ENCODE data around the gene NMT1. TPM values are rescaled to one million over a fixed set of nuclear protein-coding genes. Genes with fewer than 3 reads are reported as not detected.

The NMT1 gene
- total and polyA plus RNA-seq, 2 of the 13 experiments (the other 11 are each of a cell fraction or from before 2014, with no cell fraction given) = 75.7 to 142 TPM

GRCh38 chr17:45052052-45052772 lies 8.9 kb upstream of the NMT1 start (continued):
- TF ChIP-seq GMEB1 (CRISPR knock-in tag; IDR thresholded peaks at IDR 0.05; ENCODE audit: borderline replicate concordance) (0 out of 2 replicates have a peak, but pooled peaks have one; percentile 43), KIAA2018 (CRISPR knock-in tag; IDR thresholded peaks at IDR 0.05; ENCODE audit: borderline replicate concordance) (no peak), SNAPC2 (CRISPR knock-in tag; IDR thresholded peaks at IDR 0.05) (no peak), ZNF589 (CRISPR knock-in tag; conservative IDR thresholded peaks at IDR 0.05) (no peak), ZSCAN5A (CRISPR knock-in tag; IDR thresholded peaks at IDR 0.05; ENCODE audit: borderline replicate concordance) (no peak; the same call in 1 of the 2 replicates), ZSCAN12 (CRISPR knock-in tag; IDR thresholded peaks at IDR 0.05) (no peak), TIGD3 (CRISPR knock-in tag; IDR thresholded peaks at IDR 0.05; ENCODE audit: borderline replicate concordance) (no peak), ELF4 (CRISPR knock-in tag; IDR thresholded peaks at IDR 0.05; ENCODE audit: borderline replicate concordance) (0 out of 2 replicates have a peak, but pooled peaks have one; percentile 41), CHCHD3 (CRISPR knock-in tag; IDR thresholded peaks at IDR 0.05) (no peak), ZMAT3 (CRISPR knock-in tag; conservative IDR thresholded peaks at IDR 0.05) (no peak), ZFP82 (CRISPR knock-in tag; IDR thresholded peaks at IDR 0.05; ENCODE audit: borderline replicate concordance) (no peak), ZNF569 (CRISPR knock-in tag; IDR thresholded peaks at IDR 0.05; ENCODE audit: borderline replicate concordance) (no peak), DBP (CRISPR knock-in tag; IDR thresholded peaks at IDR 0.05; ENCODE audit: not compliant biosample characterization) (no peak)

Data from HepG2 (cell line).